CD14-positive monocyte (primary cell): ENCODE measurements around the gene TPCN1. TPM values are rescaled to one million over a fixed set of nuclear protein-coding genes. Genes with fewer than 3 reads are reported as not detected.

Experiments
- DNase-seq, 3 donors: peaks; one replicate each; pipeline ENCODE4 v3.0.0-alpha.2; 2011 to 2022
- H2AFZ ChIP-seq: 2 replicates; pipeline ENCODE4 v1.6.0; 2012; ENCODE audit warnings: mild to moderate bottlenecking, low read depth, low read length, inconsistent platforms; ENCODE audit not compliant: insufficient read depth, poor library complexity, severe bottlenecking
- H3K27ac ChIP-seq, 2 donors: 1 replicate in 1 of 2; 2 replicates in 1 of 2; pipeline ENCODE4 v1.5.1; 2012 to 2013; ENCODE audit warnings: low read length in 2 of 2, control low read depth in 1 of 2, inconsistent platforms in 1 of 2, low read depth in 1 of 2, mild to moderate bottlenecking in 1 of 2
- H3K27me3 ChIP-seq, 2 donors: one replicate each; pipeline versions ENCODE4 v1.6.0 to v1.6.1; 2011 to 2013; ENCODE audit warnings: low read length in 2 of 2; ENCODE audit not compliant: control insufficient read depth in 2 of 2, insufficient read depth in 2 of 2
- H3K36me3 ChIP-seq, 2 donors: replicated peaks in 1 of 2; 1 replicate in 1 of 2; 2 replicates in 1 of 2; pipeline versions ENCODE4 v1.5.1 to v1.6.1; 2012 to 2013; ENCODE audit warnings: low read length in 2 of 2, control low read depth in 1 of 2, inconsistent platforms in 1 of 2, mild to moderate bottlenecking in 1 of 2; ENCODE audit not compliant: insufficient read depth in 2 of 2, control insufficient read depth in 1 of 2
- H3K4me1 ChIP-seq, 2 donors: 1 replicate in 1 of 2; 2 replicates in 1 of 2; pipeline versions ENCODE4 v1.5.1 to v1.6.1; 2012 to 2013; ENCODE audit warnings: low read length in 2 of 2, control low read depth in 1 of 2, inconsistent platforms in 1 of 2, mild to moderate bottlenecking in 1 of 2, moderate library complexity in 1 of 2; ENCODE audit not compliant: insufficient read depth in 2 of 2, control insufficient read depth in 1 of 2
- H3K4me2 ChIP-seq: replicated peaks from 2 replicates; pipeline ENCODE3; 2012; ENCODE audit warnings: low read length, moderate library complexity, mild to moderate bottlenecking; ENCODE audit not compliant: poor library complexity, severe bottlenecking; ENCODE audit errors: extremely low read depth
- H3K4me3 ChIP-seq, 3 experiments: fragments of 200-600 bp in 1 of 3; sonication (generic) in 1 of 3; replicated peaks in 1 of 3; 1 replicate in 2 of 3; 2 replicates in 1 of 3; pipeline ENCODE4 v1.5.1; 2011 to 2013; ENCODE audit warnings: low read length in 3 of 3, mild to moderate bottlenecking in 3 of 3, control low read depth in 2 of 3, low read depth in 2 of 3, inconsistent platforms in 1 of 3, moderate library complexity in 1 of 3
- H3K79me2 ChIP-seq: 2 replicates; pipeline ENCODE4 v1.6.0; 2012; ENCODE audit warnings: mild to moderate bottlenecking, control low read depth, inconsistent platforms, low read length, moderate library complexity; ENCODE audit not compliant: insufficient read depth
- H3K9ac ChIP-seq: 2 replicates; pipeline ENCODE4 v1.6.0; 2017; ENCODE audit warnings: low read length, mild to moderate bottlenecking; ENCODE audit not compliant: insufficient read depth, poor library complexity, severe bottlenecking
- H3K9me3 ChIP-seq, 2 donors: replicated peaks in 1 of 2; 1 replicate in 1 of 2; 2 replicates in 1 of 2; pipeline versions ENCODE4 v1.5.1 to v1.6.1; 2012 to 2013; ENCODE audit warnings: low read length in 2 of 2, control low read depth in 1 of 2; ENCODE audit not compliant: control insufficient read depth in 1 of 2, insufficient read depth in 1 of 2
- H4K20me1 ChIP-seq: 2 replicates; pipeline ENCODE4 v1.6.0; 2012; ENCODE audit warnings: mild to moderate bottlenecking, low read length, control low read depth, moderate library complexity; ENCODE audit not compliant: insufficient read depth
- H3K27ac Mint-ChIP-seq, 7 donors: one replicate each; pipeline ENCODE4 v1.8.0; 2020; ENCODE audit warnings: mild to moderate bottlenecking in 7 of 7, mixed read lengths in 7 of 7, moderate library complexity in 6 of 7, inconsistent platforms in 2 of 7
- H3K27me3 Mint-ChIP-seq, 3 donors: one replicate each; pipeline ENCODE4 v1.8.0; 2021 to 2022; ENCODE audit warnings: low read depth in 3 of 3, mild to moderate bottlenecking in 3 of 3, mixed read lengths in 3 of 3, moderate library complexity in 3 of 3, inconsistent platforms in 1 of 3
- H3K36me3 Mint-ChIP-seq, 2 donors: one replicate each; pipeline ENCODE4 v1.8.0; 2020; ENCODE audit warnings: mixed read lengths in 2 of 2, inconsistent platforms in 1 of 2, mild to moderate bottlenecking in 1 of 2
- H3K4me1 Mint-ChIP-seq: one replicate; pipeline ENCODE4 v1.8.0; 2020; ENCODE audit warnings: mild to moderate bottlenecking, mixed read lengths
- H3K4me3 Mint-ChIP-seq, 2 donors: one replicate each; pipeline ENCODE4 v1.8.0; 2020; ENCODE audit warnings: mild to moderate bottlenecking in 2 of 2, mixed read lengths in 2 of 2, moderate library complexity in 1 of 2
- H3K9me3 Mint-ChIP-seq, 7 donors: one replicate each; pipeline ENCODE4 v1.8.0; 2020 to 2022; ENCODE audit warnings: mixed read lengths in 7 of 7, mild to moderate bottlenecking in 6 of 7, moderate library complexity in 6 of 7, inconsistent platforms in 2 of 7
- CTCF ChIP-seq: fragments of 200-600 bp; IDR thresholded peaks from one replicate; pipeline ENCODE4 v1.8.0; 2022; ENCODE audit warnings: antibody characterized with exemption, mild to moderate bottlenecking
- WGBS: methylation state at CpG from one replicate; pipeline ENCODE4 v1.1.5; 2013; ENCODE audit warnings: missing lambda C conversion rate; ENCODE audit not compliant: insufficient coverage; 5-methylcytosine and 5-hydroxymethylcytosine counted together
- intact Hi-C, 2 donors: fragments of 100-400 bp; cut with micrococcal nuclease; formaldehyde crosslinking; loops; one replicate each; pipeline versions ENCODE4 v1.15.0 to v1.15.1; 2023
- polyA plus RNA-seq, 3 donors: library from polyadenylated mRNA; depleted of rRNA in 1 of 3; unstranded in 2 of 3; stranded (reverse) in 1 of 3; fragments of 300-500 nt in 2 of 3; fragments of >200 nt in 1 of 3; fragmentation: Illumina TruSeq in 2 of 3; gene quantifications; 1 replicate in 2 of 3; 2 replicates in 1 of 3; pipeline ENCODE4 v1.2.3, GENCODE V29; 2012 to 2021

TPCN1 gene
- polyA plus RNA-seq, 3 donors, result 20.4 to 110 (median 34.9) TPM

GRCh38 chr12:113305281-113305856 lies 84.1 kb downstream of the TPCN1 start:
- Mint-ChIP-seq H3K27ac (no peak overlapping the region), H3K4me1 (peaks cover 13% of the 10 kb centered on the region), H3K36me3 (peaks cover 74 to 88% of the 10 kb centered on the region in 2 donors), H3K27me3 (peaks cover 0 to 2% (median 1%) of the 10 kb centered on the region in 3 donors), H3K9me3 (peaks cover 0 to 2% (median 0%) of the 10 kb centered on the region in 7 donors), H3K4me3 (no peak overlapping the region)
- Histone ChIP-seq H3K36me3 (peaks cover 63 to 89% of the 10 kb centered on the region in 2 donors), H3K27ac (no peak overlapping the region), H3K4me3 (no peak overlapping the region), H2AFZ (no peak overlapping the region), H3K27me3 (no peaks in the 10 kb centered on the region), H3K4me1 (peaks cover 8 to 9% of the 10 kb centered on the region in 2 donors), H3K79me2 (no peaks in the 10 kb centered on the region), H3K9me3 (no peaks in the 10 kb centered on the region), H3K9ac (no peak overlapping the region), H3K4me2 (no peak overlapping the region), H4K20me1 (peaks cover 18% of the 10 kb centered on the region)
- WGBS, result 98% methylated on average over 9 of the region's 11 CpGs
- DNase-seq, result no peak
- intact Hi-C loops, result no loop called here
- TF ChIP-seq CTCF, result no peak

- Mint-ChIP-seq H3K27ac (no peak overlapping the region), H3K9me3 (peaks cover 0 to 2% (median 0%) of the 10 kb centered on the region in 7 donors), H3K27me3 (peaks cover 0 to 2% (median 1%) of the 10 kb centered on the region in 3 donors), H3K4me3 (no peak overlapping the region), H3K4me1 (peaks cover 13% of the 10 kb centered on the region), H3K36me3 (peaks cover 80 to 91% of the 10 kb centered on the region in 2 donors)
- Histone ChIP-seq H3K27ac (no peak overlapping the region), H3K4me3 (no peak overlapping the region), H2AFZ (no peak overlapping the region), H3K9me3 (no peaks in the 10 kb centered on the region), H3K36me3 (peaks cover 68 to 92% of the 10 kb centered on the region in 2 donors), H3K79me2 (no peaks in the 10 kb centered on the region), H3K4me2 (no peak overlapping the region), H4K20me1 (peaks cover 18% of the 10 kb centered on the region), H3K4me1 (peaks cover 8 to 9% of the 10 kb centered on the region in 2 donors), H3K9ac (no peak overlapping the region), H3K27me3 (no peaks in the 10 kb centered on the region)
- WGBS, result 98% methylated on average over 6 of the region's 11 CpGs
- TF ChIP-seq CTCF, result no peak
- intact Hi-C loops, result no loop called here
- DNase-seq, result no peak
Measured at GRCh38 chr12:113306382-113306781, 85.1 kb downstream of the TPCN1 start.
